OCI-LY7 (cell line): ENCODE measurements around the gene ACTR2. TPM values are rescaled to one million over a fixed set of nuclear protein-coding genes. Genes with fewer than 3 reads are reported as not detected.

Experiments
- BruUV-seq: library from RNA; stranded (reverse); fragments of 400-500 nt; replicated peaks from 2 replicates; lab custom pipeline; 2021; lab: Mats Ljungman, UMichigan
- CTCF ChIA-PET: fragments of 300-600 bp; sonication (Branson Sonifier 250); formaldehyde crosslinking; loops from one replicate; lab custom pipeline; 2022; ENCODE audit warnings: antibody characterized with exemption; ENCODE audit not compliant: unreplicated experiment; lab: Charles Lee
- POLR2A ChIA-PET: fragments of 300-600 bp; sonication (Branson Sonifier 250); formaldehyde crosslinking; loops from one replicate; lab custom pipeline; 2022; ENCODE audit warnings: antibody characterized with exemption; lab: Charles Lee
- DNase-seq: peaks from one replicate; pipeline ENCODE4 v3.0.0-alpha.2; 2015; ENCODE audit warnings: low spot score
- H2AFZ ChIP-seq: fragments of 200-600 bp; sonication (generic), shearing (Covaris generic); 2 replicates; pipeline ENCODE4 v1.6.1; 2014; ENCODE audit warnings: mild to moderate bottlenecking, antibody characterized with exemption, low read length, moderate library complexity
- H3K27ac ChIP-seq: fragments of 200-600 bp; sonication (generic); 2 replicates; pipeline ENCODE4 v1.5.1; 2014; ENCODE audit warnings: mixed run types, low read depth, mild to moderate bottlenecking, moderate library complexity, low read length, inconsistent platforms; ENCODE audit not compliant: poor library complexity, severe bottlenecking
- H3K36me3 ChIP-seq: fragments of 200-600 bp; sonication (generic); 2 replicates; pipeline ENCODE4 v1.6.1; 2014; ENCODE audit warnings: mild to moderate bottlenecking, antibody characterized with exemption, low read length, moderate library complexity, mixed read lengths; ENCODE audit not compliant: insufficient read depth
- H3K4me1 ChIP-seq: fragments of 200-600 bp; sonication (generic); 2 replicates; pipeline ENCODE4 v1.5.1; 2014; ENCODE audit warnings: mild to moderate bottlenecking, low read length; ENCODE audit not compliant: insufficient read depth, poor library complexity, severe bottlenecking
- H3K4me2 ChIP-seq: fragments of 200-600 bp; sonication (generic); 2 replicates; pipeline ENCODE4 v1.6.1; 2014; ENCODE audit warnings: mild to moderate bottlenecking, low read length
- H3K4me3 ChIP-seq: fragments of 200-600 bp; sonication (generic); 2 replicates; pipeline ENCODE4 v1.5.1; 2014; ENCODE audit warnings: mild to moderate bottlenecking, low read depth, low read length; ENCODE audit not compliant: poor library complexity, severe bottlenecking
- H3K79me2 ChIP-seq: fragments of 200-600 bp; sonication (generic); 2 replicates; pipeline ENCODE4 v1.6.1; 2016; ENCODE audit warnings: low read depth, mild to moderate bottlenecking, low read length, moderate library complexity, mixed read lengths; ENCODE audit not compliant: insufficient read depth
- H3K9me2 ChIP-seq: fragments of 200-600 bp; sonication (generic); 2 replicates; pipeline ENCODE4 v1.6.1; 2016; ENCODE audit warnings: mild to moderate bottlenecking, low read length, mixed read lengths; ENCODE audit not compliant: insufficient read depth
- H3K9me3 ChIP-seq: fragments of 200-600 bp; sonication (generic); 2 replicates; pipeline ENCODE4 v1.6.1; 2014; ENCODE audit warnings: mild to moderate bottlenecking, mixed run types, low read length, mixed read lengths
- H4K20me1 ChIP-seq: fragments of 200-600 bp; sonication (generic); 2 replicates; pipeline ENCODE4 v1.6.1; 2014; ENCODE audit warnings: mild to moderate bottlenecking, antibody characterized with exemption, low read length, moderate library complexity, mixed read lengths; ENCODE audit not compliant: insufficient read depth
- CTCF ChIP-seq: fragments of 200-600 bp; sonication (generic); conservative IDR thresholded peaks from 2 replicates; pipeline ENCODE4 v1.5.1; 2014; ENCODE audit warnings: mild to moderate bottlenecking, antibody characterized with exemption, low read length, moderate library complexity, mixed read lengths
- EZH2phosphoT487 ChIP-seq: fragments of 200-600 bp; sonication (generic); IDR thresholded peaks from 2 replicates; pipeline ENCODE4 v1.6.1; 2018; ENCODE audit warnings: low read depth, borderline replicate concordance, mild to moderate bottlenecking, mixed run types, antibody characterized with exemption, low read length, moderate library complexity, mixed read lengths
- intact Hi-C: fragments of 100-400 bp; cut with micrococcal nuclease; formaldehyde crosslinking; loops from one replicate; pipeline ENCODE4 v1.10.0; 2022; ENCODE audit not compliant: unreplicated experiment
- total RNA-seq, 2 experiments: library from RNA; depleted of rRNA in 1 of 2; stranded (reverse); fragments of >200 nt in 1 of 2; shearing (Covaris generic) in 1 of 2; gene quantifications; 2 replicates each; pipeline ENCODE4 v1.2.3, GENCODE V29; 2014 to 2022

The ACTR2 gene
- total RNA-seq, 2 experiments from 2014 or later = 69.0 to 412 TPM

GRCh38 chr2:65320042-65320725, 92.6 kb downstream of the ACTR2 start:
- POLR2A ChIA-PET = interaction anchor here (1.0 to 1.6 kb wide), 4 partner anchors 18 to 73 kb away, joined by 3 to 4 read pairs (median 3); no protein-coding TSS in a partner anchor
- peak; percentile 42 for DNase-seq
- H3K9me3 ChIP-seq = 0 out of 2 replicates have a peak, but pooled peaks cover 9% of the 10 kb centered on the region
- H3K4me1 ChIP-seq = peaks cover 46% of the 10 kb centered on the region
- H3K79me2 ChIP-seq = no peaks in the 10 kb centered on the region
- peak; percentile 67 for TF ChIP-seq CTCF
- TF ChIP-seq EZH2phosphoT487 = no peak
- no peak overlapping the region for H3K4me2 ChIP-seq
- BruUV-seq = no TSS peak
- no peak overlapping the region for H2AFZ ChIP-seq
- H3K4me3 ChIP-seq = no peak overlapping the region
- intact Hi-C loops = no loop called here
- CTCF ChIA-PET = interaction anchor here (0.8 kb wide), 1 partner anchor 19 kb away, joined by 4 read pairs; no protein-coding TSS in a partner anchor
- H3K27ac ChIP-seq = no peak overlapping the region
- no peaks in the 10 kb centered on the region for H3K9me2 ChIP-seq
- no peaks in the 10 kb centered on the region for H4K20me1 ChIP-seq
- peaks cover 42% of the 10 kb centered on the region for H3K36me3 ChIP-seq

Other genes with a start within 250 kb of the ACTR2 start
- 17.2 and 20.6 TPM in 2 replicates for gene SLC1A4, start 238.4 kb upstream of the ACTR2 start, total RNA-seq (2014; rRNA removed; shearing (Covaris generic))
- gene SLC1A4, start 238.4 kb upstream of the ACTR2 start, total RNA-seq (2022) = 27.7 and 31.1 TPM in 2 replicates
- gene CEP68, start 171.4 kb upstream of the ACTR2 start, total RNA-seq (2014; rRNA removed; shearing (Covaris generic)) = 7.3 and 8.7 TPM in 2 replicates
- 17.1 and 21.7 TPM in 2 replicates for gene CEP68, start 171.4 kb upstream of the ACTR2 start, total RNA-seq (2022)
- gene RAB1A, start 97.7 kb upstream of the ACTR2 start, total RNA-seq (2014; rRNA removed; shearing (Covaris generic)) = 37.3 and 39.7 TPM in 2 replicates
- 72.7 and 75.4 TPM in 2 replicates for gene RAB1A, start 97.7 kb upstream of the ACTR2 start, total RNA-seq (2022)
- gene SPRED2, start 204.8 kb downstream of the ACTR2 start, total RNA-seq (2014; rRNA removed; shearing (Covaris generic)) = 4.9 and 8.0 TPM in 2 replicates
- 41.9 and 49.1 TPM in 2 replicates for gene SPRED2, start 204.8 kb downstream of the ACTR2 start, total RNA-seq (2022)